ENCODE data around the gene KLHDC8A.

KLHDC8A gene

DNA sequence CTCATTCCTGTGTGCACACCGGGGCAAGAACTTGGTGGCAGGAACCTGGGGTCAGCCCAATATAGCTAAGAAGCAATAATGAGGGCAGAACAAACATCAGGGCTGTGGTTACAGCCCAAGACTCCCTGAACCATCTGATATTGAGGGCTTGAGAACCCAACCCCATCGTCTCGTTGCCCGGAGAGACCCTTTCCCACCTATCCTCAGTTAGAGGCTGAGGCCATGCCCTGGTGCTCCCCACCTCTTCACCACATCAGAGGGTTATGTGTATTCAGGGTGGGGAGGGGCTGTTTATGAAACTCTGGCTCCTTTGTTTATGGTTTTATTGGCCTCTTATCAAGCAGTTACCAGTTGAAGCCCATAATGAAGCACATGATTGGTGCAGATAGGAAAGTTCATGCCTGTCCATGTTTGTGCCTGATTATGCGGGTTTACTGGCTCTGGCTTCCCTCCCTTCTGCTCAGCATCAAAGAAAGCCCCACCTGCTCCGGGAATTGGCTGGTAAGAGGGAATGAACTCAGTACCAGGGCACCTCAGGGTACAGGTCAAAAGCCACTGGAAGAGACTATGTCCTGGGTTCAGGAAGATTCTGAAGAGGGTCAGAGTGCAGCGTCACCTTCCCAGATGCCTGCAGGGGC, 49.7 kb downstream of the KLHDC8A start:
- Histone ChIP-seq H3K27ac (ENCODE audit: extremely low read depth, low read depth, low read length) (no peak overlapping the region), H3K36me3 (ENCODE audit: control insufficient read depth in 2 of 2, insufficient read depth in 1 of 2, low read length in 2 of 2) (peaks cover 0 to 75% of the 10 kb centered on the region in 2 experiments; a peak in 2 of 3 replicates), H3K4me3 (ENCODE audit: low read depth, low read length) (no peak overlapping the region), H3K9me3 (ENCODE audit: control insufficient read depth, insufficient read depth, low read depth, low read length) (no peaks in the 10 kb centered on the region), H3K4me1 (ENCODE audit: control insufficient read depth, insufficient read depth, low read length) (no peaks in the 10 kb centered on the region)
- POLR2A ChIA-PET = interaction anchor here (1.0 kb wide), 1 partner anchor 11 kb away, joined by 3 read pairs; no protein-coding TSS in a partner anchor
- TF ChIP-seq, protein P1, sequence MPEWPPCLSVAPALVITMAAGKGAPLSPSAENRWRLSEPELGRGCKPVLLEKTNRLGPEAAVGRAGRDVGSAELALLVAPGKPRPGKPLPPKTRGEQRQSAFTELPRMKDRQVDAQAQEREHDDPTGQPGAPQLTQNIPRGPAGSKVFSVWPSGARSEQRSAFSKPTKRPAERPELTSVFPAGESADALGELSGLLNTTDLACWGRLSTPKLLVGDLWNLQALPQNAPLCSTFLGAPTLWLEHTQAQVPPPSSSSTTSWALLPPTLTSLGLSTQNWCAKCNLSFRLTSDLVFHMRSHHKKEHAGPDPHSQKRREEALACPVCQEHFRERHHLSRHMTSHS (tag by site-specific recombination; IDR thresholded peaks at IDR 0.05) = no peak
- TF ChIP-seq ZNF133 (tag by site-specific recombination; IDR thresholded peaks at IDR 0.05) (no peak), ZNF837 (tag by site-specific recombination; IDR thresholded peaks at IDR 0.05) (no peak), KLF9 (tag by site-specific recombination; IDR thresholded peaks at IDR 0.05; ENCODE audit: low read depth) (no peak), ZNF623 (tag by site-specific recombination; IDR thresholded peaks at IDR 0.05) (no peak), ZNF175 (tag by site-specific recombination; IDR thresholded peaks at IDR 0.05) (no peak), ZNF785 (tag by site-specific recombination; IDR thresholded peaks at IDR 0.05) (no peak), OVOL3 (tag by site-specific recombination; IDR thresholded peaks at IDR 0.05) (no peak), ZSCAN30 (tag by site-specific recombination; IDR thresholded peaks at IDR 0.05) (no peak), ZNF121 (tag by site-specific recombination; IDR thresholded peaks at IDR 0.05) (no peak), ZNF76 (tag by site-specific recombination; IDR thresholded peaks at IDR 0.05; ENCODE audit: borderline replicate concordance, low read depth) (no peak)
- TF ChIP-seq, protein P2, sequence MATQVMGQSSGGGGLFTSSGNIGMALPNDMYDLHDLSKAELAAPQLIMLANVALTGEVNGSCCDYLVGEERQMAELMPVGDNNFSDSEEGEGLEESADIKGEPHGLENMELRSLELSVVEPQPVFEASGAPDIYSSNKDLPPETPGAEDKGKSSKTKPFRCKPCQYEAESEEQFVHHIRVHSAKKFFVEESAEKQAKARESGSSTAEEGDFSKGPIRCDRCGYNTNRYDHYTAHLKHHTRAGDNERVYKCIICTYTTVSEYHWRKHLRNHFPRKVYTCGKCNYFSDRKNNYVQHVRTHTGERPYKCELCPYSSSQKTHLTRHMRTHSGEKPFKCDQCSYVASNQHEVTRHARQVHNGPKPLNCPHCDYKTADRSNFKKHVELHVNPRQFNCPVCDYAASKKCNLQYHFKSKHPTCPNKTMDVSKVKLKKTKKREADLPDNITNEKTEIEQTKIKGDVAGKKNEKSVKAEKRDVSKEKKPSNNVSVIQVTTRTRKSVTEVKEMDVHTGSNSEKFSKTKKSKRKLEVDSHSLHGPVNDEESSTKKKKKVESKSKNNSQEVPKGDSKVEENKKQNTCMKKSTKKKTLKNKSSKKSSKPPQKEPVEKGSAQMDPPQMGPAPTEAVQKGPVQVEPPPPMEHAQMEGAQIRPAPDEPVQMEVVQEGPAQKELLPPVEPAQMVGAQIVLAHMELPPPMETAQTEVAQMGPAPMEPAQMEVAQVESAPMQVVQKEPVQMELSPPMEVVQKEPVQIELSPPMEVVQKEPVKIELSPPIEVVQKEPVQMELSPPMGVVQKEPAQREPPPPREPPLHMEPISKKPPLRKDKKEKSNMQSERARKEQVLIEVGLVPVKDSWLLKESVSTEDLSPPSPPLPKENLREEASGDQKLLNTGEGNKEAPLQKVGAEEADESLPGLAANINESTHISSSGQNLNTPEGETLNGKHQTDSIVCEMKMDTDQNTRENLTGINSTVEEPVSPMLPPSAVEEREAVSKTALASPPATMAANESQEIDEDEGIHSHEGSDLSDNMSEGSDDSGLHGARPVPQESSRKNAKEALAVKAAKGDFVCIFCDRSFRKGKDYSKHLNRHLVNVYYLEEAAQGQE (tag by site-specific recombination; IDR thresholded peaks at IDR 0.05) = no peak
- CTCF ChIA-PET = interaction anchor here (1.0 kb wide), 1 partner anchor 33 kb away, joined by 3 read pairs; no protein-coding TSS in a partner anchor

DNA sequence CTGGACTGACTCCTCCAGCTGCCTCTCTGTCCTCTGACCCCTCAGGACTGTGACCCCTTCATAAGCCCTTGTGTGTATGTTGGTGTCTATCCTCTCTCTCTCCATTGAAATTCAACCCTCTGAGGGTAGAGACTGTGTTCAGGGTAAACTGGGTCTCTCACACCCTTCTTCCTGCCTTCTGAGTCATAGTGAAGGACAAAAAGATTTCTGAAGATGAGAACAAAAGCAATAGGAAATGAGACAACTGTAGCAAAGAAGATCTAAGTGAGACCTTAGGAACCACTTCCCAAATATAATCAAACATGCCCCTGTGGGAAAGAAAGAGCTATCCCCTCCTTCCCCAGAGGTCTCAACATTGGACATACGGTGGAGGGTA, 52.0 kb downstream of the KLHDC8A start:
- no peaks in the 10 kb centered on the region for H3K9me3 ChIP-seq (ENCODE audit: control insufficient read depth, insufficient read depth, low read depth, low read length)
- ChIA-PET CTCF (interaction anchor here (1.6 kb wide), 1 partner anchor 31 kb away, joined by 5 read pairs; no protein-coding TSS in a partner anchor), POLR2A (no interaction called here)
- H3K36me3 ChIP-seq (ENCODE audit: control insufficient read depth in 2 of 2, insufficient read depth in 1 of 2, low read length in 2 of 2) = peaks cover 0 to 54% of the 10 kb centered on the region in 2 experiments; a peak in 2 of 3 replicates
- H3K4me3 ChIP-seq (ENCODE audit: low read depth, low read length) = no peak overlapping the region
- no peak overlapping the region for H3K27ac ChIP-seq (ENCODE audit: extremely low read depth, low read depth, low read length)
- H3K4me1 ChIP-seq (ENCODE audit: control insufficient read depth, insufficient read depth, low read length) = peaks cover 7% of the 10 kb centered on the region
- no peak for TF ChIP-seq INSM2 (tag by site-specific recombination; IDR thresholded peaks at IDR 0.05)

GRCh38 chr1:205304046-205304694, 52.6 kb downstream of the KLHDC8A start:
- H3K9me3 ChIP-seq (ENCODE audit: control insufficient read depth, insufficient read depth, low read depth, low read length) = no peaks in the 10 kb centered on the region
- peaks cover 0 to 53% of the 10 kb centered on the region in 2 experiments; a peak in 2 of 3 replicates for H3K36me3 ChIP-seq (ENCODE audit: control insufficient read depth in 2 of 2, insufficient read depth in 1 of 2, low read length in 2 of 2)
- no peak overlapping the region for H3K4me3 ChIP-seq (ENCODE audit: low read depth, low read length)
- ChIA-PET POLR2A (no interaction called here), CTCF (interaction anchor here (0.6 to 1.6 kb wide), 3 partner anchors 16 to 148 kb away, joined by 3 to 5 read pairs (median 3); no protein-coding TSS in a partner anchor)
- no peak overlapping the region for H3K27ac ChIP-seq (ENCODE audit: extremely low read depth, low read depth, low read length)
- H3K4me1 ChIP-seq (ENCODE audit: control insufficient read depth, insufficient read depth, low read length) = peaks cover 7% of the 10 kb centered on the region
- TF ChIP-seq GLI4 (tag by site-specific recombination; IDR thresholded peaks at IDR 0.05) = no peak
- TF ChIP-seq ZNF843 (tag by site-specific recombination; IDR thresholded peaks at IDR 0.05) = no peak
- TF ChIP-seq ZNF571 (tag by site-specific recombination; IDR thresholded peaks at IDR 0.05) = no peak
- TF ChIP-seq ZNF19 (tag by site-specific recombination; IDR thresholded peaks at IDR 0.05; ENCODE audit: low read depth) = no peak
- TF ChIP-seq ZNF707 (tag by site-specific recombination; IDR thresholded peaks at IDR 0.05) = no peak
- TF ChIP-seq, protein P3, sequence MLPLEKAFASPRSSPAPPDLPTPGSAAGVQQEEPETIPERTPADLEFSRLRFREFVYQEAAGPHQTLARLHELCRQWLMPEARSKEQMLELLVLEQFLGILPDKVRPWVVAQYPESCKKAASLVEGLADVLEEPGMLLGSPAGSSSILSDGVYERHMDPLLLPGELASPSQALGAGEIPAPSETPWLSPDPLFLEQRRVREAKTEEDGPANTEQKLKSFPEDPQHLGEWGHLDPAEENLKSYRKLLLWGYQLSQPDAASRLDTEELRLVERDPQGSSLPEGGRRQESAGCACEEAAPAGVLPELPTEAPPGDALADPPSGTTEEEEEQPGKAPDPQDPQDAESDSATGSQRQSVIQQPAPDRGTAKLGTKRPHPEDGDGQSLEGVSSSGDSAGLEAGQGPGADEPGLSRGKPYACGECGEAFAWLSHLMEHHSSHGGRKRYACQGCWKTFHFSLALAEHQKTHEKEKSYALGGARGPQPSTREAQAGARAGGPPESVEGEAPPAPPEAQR (tag by site-specific recombination; IDR thresholded peaks at IDR 0.05) = no peak
- no peak for TF ChIP-seq ZNF791 (tag by site-specific recombination; IDR thresholded peaks at IDR 0.05)
- TF ChIP-seq CTCF (tag by site-specific recombination; IDR thresholded peaks at IDR 0.05) = no peak
- TF ChIP-seq TRIM28 (IDR thresholded peaks at IDR 0.05; ENCODE audit: borderline replicate concordance, low read length) = no peak

All from HEK293 (cell line).